MG63 (cell line): ENCODE measurements around the gene S100A12. TPM values are rescaled to one million over a fixed set of nuclear protein-coding genes. Genes with fewer than 3 reads are reported as not detected.

Experiments used
- DNase-seq: peaks from one replicate; pipeline ENCODE4 v3.0.0-alpha.2; 2020
- H3K27me3 ChIP-seq: fragments of 250-450 bp; sonication (Bioruptor Pico); 2 replicates; pipeline ENCODE4 v1.5.1; 2020; ENCODE audit warnings: mild to moderate bottlenecking, moderate library complexity
- H3K36me3 ChIP-seq: fragments of 250-450 bp; sonication (Bioruptor Pico); 2 replicates; pipeline ENCODE4 v1.5.1; 2020; ENCODE audit warnings: mild to moderate bottlenecking, moderate library complexity
- H3K4me3 ChIP-seq: fragments of 250-450 bp; sonication (Bioruptor Pico); 2 replicates; pipeline ENCODE4 v1.5.1; 2020; ENCODE audit warnings: mild to moderate bottlenecking, moderate library complexity
- H3K9me3 ChIP-seq: fragments of 250-450 bp; sonication (Bioruptor Pico); 2 replicates; pipeline ENCODE4 v1.5.1; 2020; ENCODE audit warnings: mild to moderate bottlenecking, moderate library complexity
- total RNA-seq: library from RNA; depleted of rRNA; stranded (reverse); fragments of >200 nt; shearing (Covaris generic); gene quantifications from 2 replicates; pipeline ENCODE4 v1.2.3, GENCODE V29; 2014; ENCODE audit warnings: low replicate concordance

Gene S100A12
- total RNA-seq, 1 experiment from 2014 or later, result not detected

GRCh38 chr1:153361480-153362109 lies 13.8 kb downstream of the S100A12 start:
- Histone ChIP-seq H3K9me3 (no peaks in the 10 kb centered on the region), H3K4me3 (no peak overlapping the region), H3K27me3 (no peaks in the 10 kb centered on the region; the same call in 1 of the 2 replicates), H3K36me3 (no peaks in the 10 kb centered on the region)
- no peak for DNase-seq

- DNase-seq, result no peak
Measured at GRCh38 chr1:153360592-153361479, 14.6 kb downstream of the S100A12 start.

GRCh38 chr1:153360190-153360589 lies 15.2 kb downstream of the S100A12 start:
- Histone ChIP-seq H3K27me3 (no peaks in the 10 kb centered on the region), H3K9me3 (peaks cover 5% of the 10 kb centered on the region; the same call in 1 of the 2 replicates), H3K4me3 (no peak overlapping the region), H3K36me3 (no peaks in the 10 kb centered on the region)
- DNase-seq, result no peak

More at GRCh38 chr1:153360592-153361479, 14.6 kb downstream of the S100A12 start:
- Histone ChIP-seq H3K4me3 (no peak overlapping the region), H3K27me3 (no peaks in the 10 kb centered on the region), H3K9me3 (peaks cover 3% of the 10 kb centered on the region; the same call in 1 of the 2 replicates), H3K36me3 (no peaks in the 10 kb centered on the region)

GRCh38 chr1:153359241-153359640 lies 16.2 kb downstream of the S100A12 start:
- no peaks in the 10 kb centered on the region for H3K27me3 ChIP-seq
- no peaks in the 10 kb centered on the region for H3K36me3 ChIP-seq
- DNase-seq, result no peak
- H3K4me3 ChIP-seq, result no peak overlapping the region
- peaks cover 5% of the 10 kb centered on the region; the same call in 1 of the 2 replicates for H3K9me3 ChIP-seq

- no peak overlapping the region for H3K4me3 ChIP-seq
- DNase-seq, result no peak
- no peaks in the 10 kb centered on the region; the same call in 1 of the 2 replicates for H3K27me3 ChIP-seq
- H3K9me3 ChIP-seq, result peaks cover 5% of the 10 kb centered on the region; the same call in 1 of the 2 replicates
- H3K36me3 ChIP-seq, result no peaks in the 10 kb centered on the region
Measured at GRCh38 chr1:153358691-153358975, 16.8 kb downstream of the S100A12 start.

- no peak for DNase-seq
- H3K9me3 ChIP-seq, result peaks cover 5% of the 10 kb centered on the region; the same call in 1 of the 2 replicates
- H3K36me3 ChIP-seq, result no peaks in the 10 kb centered on the region
- H3K27me3 ChIP-seq, result no peaks in the 10 kb centered on the region; the same call in 1 of the 2 replicates
- H3K4me3 ChIP-seq, result no peak within 1 kb of the TSS
Measured at GRCh38 chr1:153357853-153358690, 17.3 kb downstream of the S100A12 start, which contains the start of gene S100A9. S100A9 (plus strand) TSS chr1:153357854; CDS start chr1:153358284, 430 bp downstream.

- no peak for DNase-seq
- Histone ChIP-seq H3K36me3 (no peaks in the 10 kb centered on the region), H3K27me3 (no peaks in the 10 kb centered on the region; the same call in 1 of the 2 replicates), H3K9me3 (peaks cover 5% of the 10 kb centered on the region; the same call in 1 of the 2 replicates), H3K4me3 (no peak overlapping the region)
Measured at GRCh38 chr1:153357076-153357852, 18.2 kb downstream of the S100A12 start.

GRCh38 chr1:153356392-153357075 lies 18.9 kb downstream of the S100A12 start:
- no peak for DNase-seq
- no peaks in the 10 kb centered on the region for H3K36me3 ChIP-seq
- peaks cover 6% of the 10 kb centered on the region for H3K27me3 ChIP-seq
- H3K9me3 ChIP-seq, result peaks cover 5% of the 10 kb centered on the region; the same call in 1 of the 2 replicates
- H3K4me3 ChIP-seq, result no peak overlapping the region

- H3K9me3 ChIP-seq, result peaks cover 5% of the 10 kb centered on the region; the same call in 1 of the 2 replicates
- peak; percentile 76 for DNase-seq
- peaks cover 15% of the 10 kb centered on the region for H3K27me3 ChIP-seq
- no peak overlapping the region for H3K4me3 ChIP-seq
- no peaks in the 10 kb centered on the region for H3K36me3 ChIP-seq
Measured at GRCh38 chr1:153355445-153356071, 19.9 kb downstream of the S100A12 start.

- Histone ChIP-seq H3K27me3 (peaks cover 22% of the 10 kb centered on the region), H3K36me3 (no peaks in the 10 kb centered on the region), H3K9me3 (peaks cover 5% of the 10 kb centered on the region; the same call in 1 of the 2 replicates), H3K4me3 (no peak overlapping the region)
- no peak for DNase-seq
Measured at GRCh38 chr1:153354515-153355193, 20.8 kb downstream of the S100A12 start.

GRCh38 chr1:153353226-153353947 lies 22.0 kb downstream of the S100A12 start:
- DNase-seq, result peak; percentile 13
- Histone ChIP-seq H3K36me3 (no peaks in the 10 kb centered on the region), H3K4me3 (no peak overlapping the region), H3K9me3 (peaks cover 5% of the 10 kb centered on the region; the same call in 1 of the 2 replicates), H3K27me3 (peaks cover 31% of the 10 kb centered on the region)

GRCh38 chr1:153352523-153352922 lies 22.9 kb downstream of the S100A12 start:
- H3K27me3 ChIP-seq, result peaks cover 37% of the 10 kb centered on the region
- DNase-seq, result peak; percentile 48
- H3K9me3 ChIP-seq, result peaks cover 5% of the 10 kb centered on the region; the same call in 1 of the 2 replicates
- H3K4me3 ChIP-seq, result no peak overlapping the region
- no peaks in the 10 kb centered on the region for H3K36me3 ChIP-seq

GRCh38 chr1:153350321-153350957 lies 25.0 kb downstream of the S100A12 start:
- peaks cover 51% of the 10 kb centered on the region for H3K27me3 ChIP-seq
- no peaks in the 10 kb centered on the region for H3K36me3 ChIP-seq
- no peaks in the 10 kb centered on the region for H3K9me3 ChIP-seq

More at GRCh38 chr1:153350321-153350957, 25.0 kb downstream of the S100A12 start:
- DNase-seq, result no peak
- H3K4me3 ChIP-seq, result no peak overlapping the region
